Lung (tissue), 12 donors: ENCODE data around the gene MYO15A. TPM values are rescaled to one million over a fixed set of nuclear protein-coding genes. Genes with fewer than 3 reads are reported as not detected.

Experiments
- ATAC-seq: fragments of 200-7000 bp; cut with Tn5 transposase; one replicate; pipeline ENCODE4 v1.9.1; 2020; ENCODE audit warnings: moderate number of reproducible peaks; ENCODE audit not compliant: insufficient read depth, low FRiP score
- DNase-seq, 3 donors: peaks; one replicate each; pipeline ENCODE4 v3.0.0-alpha.2; 2013 to 2017
- H3K27ac ChIP-seq, 2 donors: one replicate each; pipeline ENCODE4 v1.5.1; 2013; ENCODE audit warnings: mild to moderate bottlenecking in 2 of 2, moderate library complexity in 2 of 2, control low read depth in 1 of 2, inconsistent platforms in 1 of 2, low read depth in 1 of 2, low read length in 1 of 2
- H3K27me3 ChIP-seq, 3 donors: one replicate each; pipeline ENCODE4 v1.5.1; 2013; ENCODE audit warnings: low read length in 2 of 3; ENCODE audit not compliant: control insufficient read depth in 3 of 3, insufficient read depth in 3 of 3
- H3K36me3 ChIP-seq, 4 donors: one replicate each; pipeline ENCODE4 v1.5.1; 2013; ENCODE audit warnings: low read length in 4 of 4, mild to moderate bottlenecking in 1 of 4, moderate library complexity in 1 of 4; ENCODE audit not compliant: control insufficient read depth in 4 of 4, insufficient read depth in 4 of 4
- H3K4me1 ChIP-seq, 5 donors: one replicate each; pipeline ENCODE4 v1.5.1; 2013; ENCODE audit warnings: low read length in 5 of 5, mild to moderate bottlenecking in 2 of 5, moderate library complexity in 1 of 5; ENCODE audit not compliant: control insufficient read depth in 5 of 5, insufficient read depth in 5 of 5
- H3K4me3 ChIP-seq: one replicate; pipeline ENCODE4 v1.5.1; 2013; ENCODE audit warnings: mild to moderate bottlenecking, control low read depth, moderate library complexity
- H3K9ac ChIP-seq, 2 donors: one replicate each; pipeline ENCODE4 v1.5.1; 2013; ENCODE audit warnings: low read length in 2 of 2, control low read depth in 1 of 2; ENCODE audit not compliant: insufficient read depth in 1 of 2
- H3K9me3 ChIP-seq, 4 donors: one replicate each; pipeline ENCODE4 v1.5.1; 2013; ENCODE audit warnings: low read length in 3 of 4, mild to moderate bottlenecking in 1 of 4, moderate library complexity in 1 of 4; ENCODE audit not compliant: control insufficient read depth in 4 of 4, insufficient read depth in 3 of 4
- WGBS, 2 donors: extraction: QIAGEN DNeasy Blood & Tissue Kit; methylation state at CpG; one replicate each; pipeline ENCODE4 v1.1.7; 2013; 5-methylcytosine and 5-hydroxymethylcytosine counted together
- polyA plus RNA-seq, 2 donors: library from polyadenylated mRNA; stranded (reverse); fragments of 200-250 nt; gene quantifications; one replicate each; pipeline ENCODE4 v1.2.1, GENCODE V29; 2013
- total RNA-seq, 2 donors: library from RNA; depleted of rRNA in 1 of 2; stranded (reverse); fragments of >200 nt in 1 of 2; gene quantifications; one replicate each; pipeline ENCODE4 v1.2.1, GENCODE V29; 2014 to 2021
- TF ChIP-seq, protein P1 (sequence below): IDR thresholded peaks from 2 replicates; pipeline ENCODE4 v1.5.1; 2012; ENCODE audit warnings: mild to moderate bottlenecking; ENCODE audit errors: control extremely low read depth, extremely low read depth
- donor health status: control.
- donor health status: control.
- donor health status: Bipolar disorder and iron deficiency.
- donor health status: healthy.
- donor health status: DM: yes; HTN: yes; CAD: no.

Gene MYO15A
- total and polyA plus RNA-seq, 4 donors: 0.56 to 2.7 (median 2.3) TPM

DNA sequence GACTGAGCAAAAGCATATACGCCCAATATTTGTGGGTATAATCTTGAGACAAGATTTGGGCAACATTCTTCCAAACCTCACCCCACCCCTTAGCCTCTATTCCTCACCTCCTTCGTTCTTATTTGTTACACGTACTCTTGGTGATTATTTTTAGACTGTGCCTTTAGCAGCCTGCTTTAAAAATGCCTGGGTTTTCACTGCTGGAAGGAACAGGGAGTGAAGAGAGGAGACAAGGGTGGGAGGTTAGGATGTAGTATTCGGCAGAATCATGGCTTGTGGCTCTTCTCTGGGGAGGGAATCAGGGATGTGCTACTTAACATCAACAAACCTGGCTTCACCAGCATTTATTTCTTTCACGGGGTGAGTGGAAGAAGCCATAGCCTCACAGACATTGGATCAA, 86.7 kb downstream of the MYO15A start:
- 89 to 95% methylated on average over 5 of the region's 5 CpGs for WGBS, 2 donors
- TF ChIP-seq, protein P1, sequence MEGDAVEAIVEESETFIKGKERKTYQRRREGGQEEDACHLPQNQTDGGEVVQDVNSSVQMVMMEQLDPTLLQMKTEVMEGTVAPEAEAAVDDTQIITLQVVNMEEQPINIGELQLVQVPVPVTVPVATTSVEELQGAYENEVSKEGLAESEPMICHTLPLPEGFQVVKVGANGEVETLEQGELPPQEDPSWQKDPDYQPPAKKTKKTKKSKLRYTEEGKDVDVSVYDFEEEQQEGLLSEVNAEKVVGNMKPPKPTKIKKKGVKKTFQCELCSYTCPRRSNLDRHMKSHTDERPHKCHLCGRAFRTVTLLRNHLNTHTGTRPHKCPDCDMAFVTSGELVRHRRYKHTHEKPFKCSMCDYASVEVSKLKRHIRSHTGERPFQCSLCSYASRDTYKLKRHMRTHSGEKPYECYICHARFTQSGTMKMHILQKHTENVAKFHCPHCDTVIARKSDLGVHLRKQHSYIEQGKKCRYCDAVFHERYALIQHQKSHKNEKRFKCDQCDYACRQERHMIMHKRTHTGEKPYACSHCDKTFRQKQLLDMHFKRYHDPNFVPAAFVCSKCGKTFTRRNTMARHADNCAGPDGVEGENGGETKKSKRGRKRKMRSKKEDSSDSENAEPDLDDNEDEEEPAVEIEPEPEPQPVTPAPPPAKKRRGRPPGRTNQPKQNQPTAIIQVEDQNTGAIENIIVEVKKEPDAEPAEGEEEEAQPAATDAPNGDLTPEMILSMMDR: no peak
- Histone ChIP-seq H3K9me3 (peaks cover 0 to 2% (median 0%) of the 10 kb centered on the region in 4 donors), H3K27me3 (no peaks in the 10 kb centered on the region), H3K4me3 (no peak overlapping the region), H3K4me1 (peaks cover 0 to 35% (median 9%) of the 10 kb centered on the region in 5 donors), H3K9ac (no peak overlapping the region), H3K36me3 (peaks cover 13 to 40% (median 24%) of the 10 kb centered on the region in 4 donors), H3K27ac (no peak overlapping the region)
- ATAC-seq: no peak
- no peak for DNase-seq

DNA sequence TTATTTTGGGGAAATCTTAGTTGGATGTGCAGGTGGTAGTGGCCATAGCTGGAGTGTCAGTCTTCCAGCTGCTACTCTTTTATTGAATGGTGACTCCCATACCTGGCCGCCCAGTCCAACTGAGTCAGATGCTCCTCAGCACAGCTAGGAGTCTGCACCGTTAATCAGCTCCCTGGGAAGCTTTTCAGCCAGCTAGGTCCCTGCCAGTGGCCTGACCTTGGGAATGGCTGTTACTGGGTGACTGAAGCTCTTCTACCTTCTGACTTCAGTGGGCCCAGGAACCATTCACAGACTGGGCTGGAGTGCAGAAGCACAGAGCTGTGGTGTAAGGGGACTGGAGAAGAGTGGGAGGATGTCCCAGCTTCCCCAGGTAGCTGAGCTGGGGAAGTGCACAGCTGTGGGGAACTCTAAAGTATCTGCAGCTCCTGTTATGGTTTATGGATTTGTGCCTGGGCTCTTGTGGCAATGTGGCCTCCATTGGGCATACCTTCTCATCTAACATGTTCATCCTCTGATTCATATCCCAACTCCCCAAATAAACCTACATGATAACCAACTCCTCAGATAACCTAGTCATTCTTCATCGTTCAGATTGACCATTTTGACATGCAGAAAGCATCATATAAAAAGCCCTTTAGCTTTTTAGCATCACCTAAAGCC, 89.1 kb downstream of the MYO15A start:
- Histone ChIP-seq H3K27me3 (no peaks in the 10 kb centered on the region), H3K9ac (no peak overlapping the region), H3K9me3 (peaks cover 0 to 2% (median 0%) of the 10 kb centered on the region in 4 donors), H3K4me1 (peaks cover 0 to 18% (median 0%) of the 10 kb centered on the region in 5 donors), H3K27ac (no peak overlapping the region), H3K4me3 (no peak overlapping the region), H3K36me3 (peaks cover 15 to 43% (median 26%) of the 10 kb centered on the region in 4 donors)
- 88 to 90% methylated on average over 3 of the region's 3 CpGs for WGBS, 2 donors
- DNase-seq (no peak), ATAC-seq (no peak)
- TF ChIP-seq, protein P1: no peak

DNA sequence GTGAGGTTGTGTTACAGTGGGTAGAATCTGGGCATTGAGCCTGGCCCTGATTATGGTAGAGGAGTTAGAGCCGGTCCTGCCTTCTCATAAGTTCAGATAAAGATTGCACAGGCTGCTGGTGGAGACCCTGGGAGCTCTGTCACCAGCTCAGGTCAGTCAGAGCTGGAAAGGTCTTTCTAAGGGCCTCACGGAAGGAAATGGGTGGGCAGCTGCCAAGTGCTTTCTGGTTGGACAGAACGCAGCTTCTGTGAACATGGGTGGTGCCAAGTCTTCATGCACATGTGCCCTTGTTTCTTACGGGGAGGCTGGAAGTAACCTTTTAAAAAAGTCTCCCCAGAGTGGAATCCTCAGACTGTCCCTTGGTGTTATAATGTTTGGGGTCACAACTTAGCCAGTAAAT, 90.0 kb downstream of the MYO15A start:
- peaks cover 15 to 48% (median 29%) of the 10 kb centered on the region in 4 donors for H3K36me3 ChIP-seq
- H3K9me3 ChIP-seq: peaks cover 0 to 2% (median 0%) of the 10 kb centered on the region in 4 donors
- WGBS, 2 donors: 46 to 62% methylated on average over 4 of the region's 4 CpGs

More for the DNA sequence above, 90.0 kb downstream of the MYO15A start:
- Histone ChIP-seq H3K27ac (peak overlapping the region in 1 of 2 donors; percentile 16), H3K9ac (no peak overlapping the region), H3K4me1 (peaks cover 0 to 18% (median 0%) of the 10 kb centered on the region in 5 donors), H3K4me3 (no peak overlapping the region), H3K27me3 (no peaks in the 10 kb centered on the region)
- DNase-seq (no peak), ATAC-seq (no peak)
- TF ChIP-seq, protein P1: no peak
